Neural cell (in vitro differentiated cells): ENCODE data around the gene RANBP3.

Source experiments
- CTCF ChIP-seq: fragments of 450-650 bp; IDR thresholded peaks from 2 replicates; pipeline ENCODE4 v1.5.1; 2014; ENCODE audit warnings: antibody characterized with exemption, mild to moderate bottlenecking, moderate library complexity; ENCODE audit not compliant: poor library complexity, severe bottlenecking
- EZH2 ChIP-seq: fragments of 200-600, 300-800 bp; shearing (Covaris generic), sonication (generic); IDR thresholded peaks from 2 replicates; pipeline ENCODE4 v1.6.1; 2014; ENCODE audit warnings: antibody characterized with exemption, low read length, borderline replicate concordance, mild to moderate bottlenecking; ENCODE audit not compliant: insufficient read depth, poor library complexity, severe bottlenecking
- POLR2AphosphoS5 ChIP-seq: IDR thresholded peaks from 2 replicates; pipeline ENCODE4 v1.6.1; 2012
- RAD21 ChIP-seq: fragments of 450-650 bp; conservative IDR thresholded peaks from 2 replicates; pipeline ENCODE4 v1.6.1; 2014; ENCODE audit warnings: antibody characterized with exemption, mild to moderate bottlenecking, moderate library complexity
- REST ChIP-seq: IDR thresholded peaks from 2 replicates; pipeline ENCODE4 v1.6.1; 2012; ENCODE audit warnings: borderline replicate concordance
- SMC3 ChIP-seq: fragments of 450-650 bp; conservative IDR thresholded peaks from 2 replicates; pipeline ENCODE4 v1.6.1; 2014; ENCODE audit warnings: antibody characterized with exemption, mild to moderate bottlenecking, moderate library complexity; ENCODE audit not compliant: poor library complexity

DNA sequence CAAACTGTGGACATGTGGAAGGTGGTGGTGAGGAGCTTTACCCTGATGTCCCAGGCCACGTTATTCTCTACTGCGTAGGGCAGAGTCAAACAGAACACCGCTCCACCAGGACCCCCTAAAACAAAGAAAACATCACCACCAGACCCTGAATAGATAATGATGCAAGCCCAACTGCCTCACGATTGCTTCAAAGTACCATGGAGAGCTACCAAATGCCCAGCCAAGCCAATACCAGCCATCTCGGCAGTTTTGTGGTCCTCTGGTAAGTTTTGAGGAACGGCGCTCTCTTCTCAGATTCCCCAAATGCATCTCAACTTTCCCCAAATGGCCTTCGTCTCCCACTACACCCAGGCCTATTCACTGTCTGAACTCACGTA, 5.6 kb downstream of the RANBP3 start:
- TF ChIP-seq CTCF (no peak), RAD21 (no peak), POLR2AphosphoS5 (no peak), EZH2 (no peak), SMC3 (no peak), REST (no peak)
